GM23338 (cell line): ENCODE results near the gene GRK5. TPM values are rescaled to one million over a fixed set of nuclear protein-coding genes. Genes with fewer than 3 reads are reported as not detected.
A peak's percentile ranks its signal among the peaks of the same experiment; 100 is the strongest.

ENCODE experiments used
- ATAC-seq: fragments of 200-7000 bp; cut with Tn5 transposase; 3 replicates; pipeline ENCODE4 v1.9.1; 2020
- DNase-seq: peaks from one replicate; pipeline ENCODE4 v3.0.0-alpha.2; 2015; ENCODE audit warnings: low spot score
- H2AFZ ChIP-seq: fragments of 200-600 bp; sonication (generic); 2 replicates; pipeline ENCODE4 v1.8.0; 2016; ENCODE audit warnings: antibody characterized with exemption, mild to moderate bottlenecking, moderate library complexity
- H3F3A ChIP-seq: fragments of 200-600 bp; sonication (generic); replicated peaks from 2 replicates; pipeline ENCODE4 v1.8.0; 2017; ENCODE audit warnings: antibody characterized with exemption, mixed run types, low read depth
- H3K27ac ChIP-seq: fragments of 200-600 bp; sonication (generic); 2 replicates; pipeline ENCODE4 v1.6.1; 2016; ENCODE audit warnings: low read depth
- H3K27me3 ChIP-seq: fragments of 200-600 bp; sonication (generic); 2 replicates; pipeline ENCODE4 v1.8.0; 2016; ENCODE audit warnings: mild to moderate bottlenecking, mixed run types, moderate library complexity; ENCODE audit not compliant: insufficient read depth
- H3K36me3 ChIP-seq: fragments of 200-600 bp; sonication (generic); 2 replicates; pipeline ENCODE4 v1.8.0; 2016; ENCODE audit warnings: mild to moderate bottlenecking; ENCODE audit not compliant: insufficient read depth
- H3K4me1 ChIP-seq: fragments of 200-600 bp; sonication (generic); 2 replicates; pipeline ENCODE4 v1.8.0; 2016; ENCODE audit warnings: mild to moderate bottlenecking, moderate library complexity; ENCODE audit not compliant: insufficient read depth
- H3K4me2 ChIP-seq: fragments of 200-600 bp; sonication (generic); 2 replicates; pipeline ENCODE4 v1.7.1; 2017; ENCODE audit warnings: mixed run types
- H3K4me3 ChIP-seq: fragments of 200-600 bp; sonication (generic); 2 replicates; pipeline ENCODE4 v1.6.1; 2016; ENCODE audit warnings: mixed run types
- H3K79me2 ChIP-seq: fragments of 200-600 bp; sonication (generic); replicated peaks from 2 replicates; pipeline ENCODE4 v1.8.0; 2017; ENCODE audit warnings: mild to moderate bottlenecking; ENCODE audit not compliant: insufficient read depth
- H3K9me2 ChIP-seq: fragments of 200-600 bp; sonication (generic); 2 replicates; pipeline ENCODE4 v1.8.0; 2017; ENCODE audit not compliant: insufficient read depth
- H4K20me1 ChIP-seq: fragments of 200-600 bp; sonication (generic); replicated peaks from 2 replicates; pipeline ENCODE4 v1.8.0; 2017; ENCODE audit warnings: mild to moderate bottlenecking; ENCODE audit not compliant: insufficient read depth
- H3K27ac Mint-ChIP-seq: 2 replicates; pipeline ENCODE4 v1.8.0; 2020; ENCODE audit warnings: inconsistent platforms, mild to moderate bottlenecking, moderate library complexity, mixed read lengths
- H3K27me3 Mint-ChIP-seq: 3 replicates; pipeline ENCODE4 v1.8.0; 2022; ENCODE audit warnings: low read depth, mild to moderate bottlenecking, moderate library complexity, mixed read lengths, inconsistent platforms; ENCODE audit not compliant: insufficient read depth, poor library complexity
- H3K36me3 Mint-ChIP-seq: 3 replicates; pipeline ENCODE4 v1.8.0; 2021; ENCODE audit warnings: low read depth, mild to moderate bottlenecking, inconsistent platforms, moderate library complexity, mixed read lengths
- H3K4me1 Mint-ChIP-seq: 3 replicates; pipeline ENCODE4 v1.8.0; 2020; ENCODE audit warnings: mild to moderate bottlenecking, inconsistent platforms, mixed read lengths
- H3K4me3 Mint-ChIP-seq: 3 replicates; pipeline ENCODE4 v1.8.0; 2021; ENCODE audit warnings: moderate library complexity, mild to moderate bottlenecking, inconsistent platforms, mixed read lengths
- H3K9me3 Mint-ChIP-seq: 3 replicates; pipeline ENCODE4 v1.8.0; 2020; ENCODE audit warnings: moderate library complexity, mild to moderate bottlenecking, inconsistent platforms, mixed read lengths
- EZH2 ChIP-seq: fragments of 200-600 bp; sonication (generic); IDR thresholded peaks from one replicate; pipeline ENCODE4 v1.8.0; 2017; ENCODE audit warnings: antibody characterized with exemption, mild to moderate bottlenecking, low read depth; ENCODE audit not compliant: unreplicated experiment
- JUNB ChIP-seq: IDR thresholded peaks from one replicate; pipeline ENCODE4 v1.6.1; 2016; ENCODE audit warnings: antibody characterized with exemption; ENCODE audit not compliant: unreplicated experiment
- NANOG ChIP-seq: IDR thresholded peaks from 2 replicates; pipeline ENCODE4 v1.6.1; 2016; ENCODE audit warnings: antibody characterized with exemption, borderline replicate concordance
- POLR2AphosphoS5 ChIP-seq: IDR thresholded peaks from 2 replicates; pipeline ENCODE4 v1.6.1; 2016; ENCODE audit warnings: antibody characterized with exemption, low read depth
- STAT1 ChIP-seq: IDR thresholded peaks from one replicate; pipeline ENCODE4 v1.6.1; 2016; ENCODE audit warnings: antibody characterized with exemption; ENCODE audit not compliant: unreplicated experiment
- ZNF114 ChIP-seq: fragments of 250-450 bp; sonication (Bioruptor Pico); IDR thresholded peaks from 2 replicates; pipeline ENCODE4 v1.5.0; 2020; ENCODE audit warnings: mild to moderate bottlenecking, moderate library complexity
- ZNF331 ChIP-seq: fragments of 250-450 bp; sonication (Bioruptor Pico); IDR thresholded peaks from 2 replicates; pipeline ENCODE4 v1.5.0; 2020; ENCODE audit warnings: low read depth, mild to moderate bottlenecking, moderate library complexity
- polyA plus RNA-seq: library from polyadenylated mRNA; unstranded; fragments of >200 nt; fragmentation: Nextera tagmentation; extraction: Ambion mirVana; gene quantifications from 2 replicates; pipeline ENCODE4 v1.2.1, GENCODE V29; 2016
- total RNA-seq: library from RNA; depleted of rRNA; stranded (reverse); fragments of >200 nt; shearing (Covaris generic); gene quantifications from 2 replicates; pipeline ENCODE4 v1.2.3, GENCODE V29; 2014
- TF ChIP-seq, protein P1 (sequence below): IDR thresholded peaks from one replicate; pipeline ENCODE4 v1.6.1; 2018; ENCODE audit warnings: antibody characterized with exemption; ENCODE audit not compliant: unreplicated experiment
- TF ChIP-seq, protein P2 (sequence below): fragments of 250-450 bp; sonication (Bioruptor Pico); IDR thresholded peaks from 2 replicates; pipeline ENCODE4 v1.5.0; 2020; ENCODE audit warnings: mild to moderate bottlenecking, moderate library complexity
- TF ChIP-seq, protein P3 (sequence below), 2 experiments: fragments of 200-600 bp in 1 of 2; sonication (generic) in 1 of 2; conservative IDR thresholded peaks; 2 replicates each; pipeline versions ENCODE4 v1.5.1 to v1.6.1; 2016 to 2017; ENCODE audit warnings: antibody characterized with exemption in 2 of 2, low read depth in 2 of 2, mild to moderate bottlenecking in 2 of 2, moderate library complexity in 1 of 2

GRK5 gene
- total and polyA plus RNA-seq, 2 experiments from 2014 or later = 0.53 to 2.0 TPM

DNA sequence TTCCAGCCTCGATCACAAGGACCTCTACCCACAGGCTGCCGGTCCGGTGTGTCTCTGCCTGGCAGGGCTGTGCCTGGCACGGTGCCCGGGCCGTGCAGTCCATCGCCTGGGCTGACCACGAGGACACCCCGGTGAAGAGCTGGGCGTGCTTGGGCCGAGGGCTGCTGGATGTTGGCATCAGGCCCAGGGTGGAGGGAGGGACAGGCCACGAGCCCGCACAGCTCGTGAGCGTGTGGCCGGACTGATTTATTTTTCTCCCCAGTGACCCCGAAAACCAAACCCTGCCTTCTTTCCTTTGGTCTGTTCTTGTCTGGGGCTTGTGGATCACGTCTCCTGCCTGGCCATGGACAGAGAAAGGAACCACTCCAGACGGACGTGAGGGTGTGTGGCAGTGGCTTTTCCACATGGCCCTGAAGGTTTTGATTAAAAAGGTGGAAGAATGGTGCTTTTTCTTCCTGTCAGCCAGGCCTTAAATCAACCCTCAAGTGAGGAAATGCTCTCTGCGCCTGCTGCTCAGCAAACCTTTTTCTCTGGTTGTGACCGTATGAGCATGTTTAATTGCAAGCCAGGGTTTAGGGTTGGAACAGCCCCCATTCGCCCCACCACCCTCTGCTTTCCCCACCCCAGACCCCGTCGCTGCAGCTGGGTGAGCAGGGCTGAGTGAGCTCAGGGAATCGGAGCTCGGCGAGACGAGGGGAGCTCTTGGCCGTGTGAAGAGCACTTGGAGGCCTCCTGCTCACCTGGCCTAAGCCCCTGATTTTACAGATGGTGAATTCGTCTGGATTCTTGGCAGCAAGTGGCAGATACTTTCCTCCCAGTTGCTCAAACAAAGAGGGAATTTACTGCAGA is 205.1 kb downstream of the GRK5 start:
- DNase-seq (no peak), ATAC-seq (no peak)
- no peaks in the 10 kb centered on the region for H3K9me2 ChIP-seq
- no peaks in the 10 kb centered on the region; the same call in 1 of the 2 replicates for H3K4me1 ChIP-seq
- no peaks in the 10 kb centered on the region for H3K27me3 ChIP-seq
- no peak overlapping the region for H3K4me3 Mint-ChIP-seq
- H3K36me3 Mint-ChIP-seq = no peaks in the 10 kb centered on the region
- peaks cover 13% of the 10 kb centered on the region for H3K27me3 Mint-ChIP-seq
- H3F3A ChIP-seq = no peaks in the 10 kb centered on the region
- peaks cover 14% of the 10 kb centered on the region for H3K4me1 Mint-ChIP-seq
- H3K27ac Mint-ChIP-seq = no peak overlapping the region
- no peaks in the 10 kb centered on the region for H3K9me3 Mint-ChIP-seq
- H3K79me2 ChIP-seq = no peaks in the 10 kb centered on the region
- no peak overlapping the region for H3K4me2 ChIP-seq
- H4K20me1 ChIP-seq = no peaks in the 10 kb centered on the region
- TF ChIP-seq ZNF331 (CRISPR knock-in tag) (no peak), ZNF114 (no peak)
- no peak overlapping the region for H2AFZ ChIP-seq
- H3K27ac ChIP-seq = no peak overlapping the region
- no peaks in the 10 kb centered on the region for H3K36me3 ChIP-seq
- no peak overlapping the region for H3K4me3 ChIP-seq

DNA sequence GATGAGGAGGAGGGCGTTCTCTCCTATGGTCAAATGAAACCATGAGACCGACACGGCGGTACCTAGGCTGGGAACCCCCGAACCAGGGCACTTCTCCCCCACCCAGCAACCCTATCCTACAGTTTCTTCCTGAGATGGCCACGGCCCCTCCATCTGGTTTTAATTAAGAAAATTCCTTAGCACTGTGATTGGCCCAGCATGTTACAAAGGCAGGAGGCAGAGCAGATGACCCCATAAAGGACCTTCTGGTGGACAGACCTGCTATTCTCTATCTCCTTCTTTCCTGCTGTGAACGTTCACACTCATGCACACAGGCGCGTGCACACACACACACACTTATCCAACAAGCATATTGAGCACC is 205.7 kb downstream of the GRK5 start:
- Histone ChIP-seq H3K4me2 (0 out of 2 replicates have a peak overlapping the region, but pooled peaks have one; percentile 20), H3K4me1 (no peaks in the 10 kb centered on the region; the same call in 1 of the 2 replicates), H3K79me2 (no peaks in the 10 kb centered on the region), H3K27me3 (no peaks in the 10 kb centered on the region), H3F3A (no peaks in the 10 kb centered on the region), H3K9me2 (no peaks in the 10 kb centered on the region), H3K36me3 (no peaks in the 10 kb centered on the region), H3K4me3 (no peak overlapping the region), H2AFZ (no peak overlapping the region), H4K20me1 (no peaks in the 10 kb centered on the region), H3K27ac (peak overlapping the region; percentile 81; the same call in 1 of the 2 replicates)
- ATAC-seq (no peak), DNase-seq (no peak)
- Mint-ChIP-seq H3K4me1 (peaks cover 14% of the 10 kb centered on the region), H3K27ac (no peak overlapping the region), H3K27me3 (peaks cover 14% of the 10 kb centered on the region), H3K36me3 (no peaks in the 10 kb centered on the region), H3K4me3 (no peak overlapping the region), H3K9me3 (no peaks in the 10 kb centered on the region)
- TF ChIP-seq POLR2AphosphoS5 = no peak
- no peak for TF ChIP-seq ZNF331 (CRISPR knock-in tag)
- TF ChIP-seq EZH2 = no peak
- TF ChIP-seq, protein P1, sequence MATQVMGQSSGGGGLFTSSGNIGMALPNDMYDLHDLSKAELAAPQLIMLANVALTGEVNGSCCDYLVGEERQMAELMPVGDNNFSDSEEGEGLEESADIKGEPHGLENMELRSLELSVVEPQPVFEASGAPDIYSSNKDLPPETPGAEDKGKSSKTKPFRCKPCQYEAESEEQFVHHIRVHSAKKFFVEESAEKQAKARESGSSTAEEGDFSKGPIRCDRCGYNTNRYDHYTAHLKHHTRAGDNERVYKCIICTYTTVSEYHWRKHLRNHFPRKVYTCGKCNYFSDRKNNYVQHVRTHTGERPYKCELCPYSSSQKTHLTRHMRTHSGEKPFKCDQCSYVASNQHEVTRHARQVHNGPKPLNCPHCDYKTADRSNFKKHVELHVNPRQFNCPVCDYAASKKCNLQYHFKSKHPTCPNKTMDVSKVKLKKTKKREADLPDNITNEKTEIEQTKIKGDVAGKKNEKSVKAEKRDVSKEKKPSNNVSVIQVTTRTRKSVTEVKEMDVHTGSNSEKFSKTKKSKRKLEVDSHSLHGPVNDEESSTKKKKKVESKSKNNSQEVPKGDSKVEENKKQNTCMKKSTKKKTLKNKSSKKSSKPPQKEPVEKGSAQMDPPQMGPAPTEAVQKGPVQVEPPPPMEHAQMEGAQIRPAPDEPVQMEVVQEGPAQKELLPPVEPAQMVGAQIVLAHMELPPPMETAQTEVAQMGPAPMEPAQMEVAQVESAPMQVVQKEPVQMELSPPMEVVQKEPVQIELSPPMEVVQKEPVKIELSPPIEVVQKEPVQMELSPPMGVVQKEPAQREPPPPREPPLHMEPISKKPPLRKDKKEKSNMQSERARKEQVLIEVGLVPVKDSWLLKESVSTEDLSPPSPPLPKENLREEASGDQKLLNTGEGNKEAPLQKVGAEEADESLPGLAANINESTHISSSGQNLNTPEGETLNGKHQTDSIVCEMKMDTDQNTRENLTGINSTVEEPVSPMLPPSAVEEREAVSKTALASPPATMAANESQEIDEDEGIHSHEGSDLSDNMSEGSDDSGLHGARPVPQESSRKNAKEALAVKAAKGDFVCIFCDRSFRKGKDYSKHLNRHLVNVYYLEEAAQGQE = no peak
- no peak for TF ChIP-seq JUNB
- no peak for TF ChIP-seq STAT1
- TF ChIP-seq, protein P2, sequence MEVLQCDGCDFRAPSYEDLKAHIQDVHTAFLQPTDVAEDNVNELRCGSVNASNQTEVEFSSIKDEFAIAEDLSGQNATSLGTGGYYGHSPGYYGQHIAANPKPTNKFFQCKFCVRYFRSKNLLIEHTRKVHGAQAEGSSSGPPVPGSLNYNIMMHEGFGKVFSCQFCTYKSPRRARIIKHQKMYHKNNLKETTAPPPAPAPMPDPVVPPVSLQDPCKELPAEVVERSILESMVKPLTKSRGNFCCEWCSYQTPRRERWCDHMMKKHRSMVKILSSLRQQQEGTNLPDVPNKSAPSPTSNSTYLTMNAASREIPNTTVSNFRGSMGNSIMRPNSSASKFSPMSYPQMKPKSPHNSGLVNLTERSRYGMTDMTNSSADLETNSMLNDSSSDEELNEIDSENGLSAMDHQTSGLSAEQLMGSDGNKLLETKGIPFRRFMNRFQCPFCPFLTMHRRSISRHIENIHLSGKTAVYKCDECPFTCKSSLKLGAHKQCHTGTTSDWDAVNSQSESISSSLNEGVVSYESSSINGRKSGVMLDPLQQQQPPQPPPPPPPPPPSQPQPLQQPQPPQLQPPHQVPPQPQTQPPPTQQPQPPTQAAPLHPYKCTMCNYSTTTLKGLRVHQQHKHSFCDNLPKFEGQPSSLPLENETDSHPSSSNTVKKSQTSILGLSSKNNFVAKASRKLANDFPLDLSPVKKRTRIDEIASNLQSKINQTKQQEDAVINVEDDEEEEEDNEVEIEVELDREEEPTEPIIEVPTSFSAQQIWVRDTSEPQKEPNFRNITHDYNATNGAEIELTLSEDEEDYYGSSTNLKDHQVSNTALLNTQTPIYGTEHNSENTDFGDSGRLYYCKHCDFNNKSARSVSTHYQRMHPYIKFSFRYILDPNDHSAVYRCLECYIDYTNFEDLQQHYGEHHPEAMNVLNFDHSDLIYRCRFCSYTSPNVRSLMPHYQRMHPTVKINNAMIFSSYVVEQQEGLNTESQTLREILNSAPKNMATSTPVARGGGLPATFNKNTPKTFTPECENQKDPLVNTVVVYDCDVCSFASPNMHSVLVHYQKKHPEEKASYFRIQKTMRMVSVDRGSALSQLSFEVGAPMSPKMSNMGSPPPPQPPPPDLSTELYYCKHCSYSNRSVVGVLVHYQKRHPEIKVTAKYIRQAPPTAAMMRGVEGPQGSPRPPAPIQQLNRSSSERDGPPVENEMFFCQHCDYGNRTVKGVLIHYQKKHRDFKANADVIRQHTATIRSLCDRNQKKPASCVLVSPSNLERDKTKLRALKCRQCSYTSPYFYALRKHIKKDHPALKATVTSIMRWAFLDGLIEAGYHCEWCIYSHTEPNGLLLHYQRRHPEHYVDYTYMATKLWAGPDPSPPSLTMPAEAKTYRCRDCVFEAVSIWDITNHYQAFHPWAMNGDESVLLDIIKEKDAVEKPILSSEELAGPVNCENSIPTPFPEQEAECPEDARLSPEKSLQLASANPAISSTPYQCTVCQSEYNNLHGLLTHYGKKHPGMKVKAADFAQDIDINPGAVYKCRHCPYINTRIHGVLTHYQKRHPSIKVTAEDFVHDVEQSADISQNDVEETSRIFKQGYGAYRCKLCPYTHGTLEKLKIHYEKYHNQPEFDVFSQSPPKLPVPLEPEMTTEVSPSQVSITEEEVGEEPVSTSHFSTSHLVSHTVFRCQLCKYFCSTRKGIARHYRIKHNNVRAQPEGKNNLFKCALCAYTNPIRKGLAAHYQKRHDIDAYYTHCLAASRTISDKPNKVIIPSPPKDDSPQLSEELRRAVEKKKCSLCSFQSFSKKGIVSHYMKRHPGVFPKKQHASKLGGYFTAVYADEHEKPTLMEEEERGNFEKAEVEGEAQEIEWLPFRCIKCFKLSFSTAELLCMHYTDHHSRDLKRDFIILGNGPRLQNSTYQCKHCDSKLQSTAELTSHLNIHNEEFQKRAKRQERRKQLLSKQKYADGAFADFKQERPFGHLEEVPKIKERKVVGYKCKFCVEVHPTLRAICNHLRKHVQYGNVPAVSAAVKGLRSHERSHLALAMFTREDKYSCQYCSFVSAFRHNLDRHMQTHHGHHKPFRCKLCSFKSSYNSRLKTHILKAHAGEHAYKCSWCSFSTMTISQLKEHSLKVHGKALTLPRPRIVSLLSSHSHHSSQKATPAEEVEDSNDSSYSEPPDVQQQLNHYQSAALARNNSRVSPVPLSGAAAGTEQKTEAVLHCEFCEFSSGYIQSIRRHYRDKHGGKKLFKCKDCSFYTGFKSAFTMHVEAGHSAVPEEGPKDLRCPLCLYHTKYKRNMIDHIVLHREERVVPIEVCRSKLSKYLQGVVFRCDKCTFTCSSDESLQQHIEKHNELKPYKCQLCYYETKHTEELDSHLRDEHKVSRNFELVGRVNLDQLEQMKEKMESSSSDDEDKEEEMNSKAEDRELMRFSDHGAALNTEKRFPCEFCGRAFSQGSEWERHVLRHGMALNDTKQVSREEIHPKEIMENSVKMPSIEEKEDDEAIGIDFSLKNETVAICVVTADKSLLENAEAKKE = no peak
- TF ChIP-seq, protein P3, sequence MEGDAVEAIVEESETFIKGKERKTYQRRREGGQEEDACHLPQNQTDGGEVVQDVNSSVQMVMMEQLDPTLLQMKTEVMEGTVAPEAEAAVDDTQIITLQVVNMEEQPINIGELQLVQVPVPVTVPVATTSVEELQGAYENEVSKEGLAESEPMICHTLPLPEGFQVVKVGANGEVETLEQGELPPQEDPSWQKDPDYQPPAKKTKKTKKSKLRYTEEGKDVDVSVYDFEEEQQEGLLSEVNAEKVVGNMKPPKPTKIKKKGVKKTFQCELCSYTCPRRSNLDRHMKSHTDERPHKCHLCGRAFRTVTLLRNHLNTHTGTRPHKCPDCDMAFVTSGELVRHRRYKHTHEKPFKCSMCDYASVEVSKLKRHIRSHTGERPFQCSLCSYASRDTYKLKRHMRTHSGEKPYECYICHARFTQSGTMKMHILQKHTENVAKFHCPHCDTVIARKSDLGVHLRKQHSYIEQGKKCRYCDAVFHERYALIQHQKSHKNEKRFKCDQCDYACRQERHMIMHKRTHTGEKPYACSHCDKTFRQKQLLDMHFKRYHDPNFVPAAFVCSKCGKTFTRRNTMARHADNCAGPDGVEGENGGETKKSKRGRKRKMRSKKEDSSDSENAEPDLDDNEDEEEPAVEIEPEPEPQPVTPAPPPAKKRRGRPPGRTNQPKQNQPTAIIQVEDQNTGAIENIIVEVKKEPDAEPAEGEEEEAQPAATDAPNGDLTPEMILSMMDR (conservative IDR thresholded peaks at IDR 0.05; ENCODE audit: low read depth in 2 of 2) = no peak
- TF ChIP-seq NANOG = no peak
